A673 (cell line): ENCODE results near the gene SETD3.

ENCODE experiments used
- EZH2 ChIP-seq: fragments of 200-600 bp; sonication (generic); IDR thresholded peaks from 2 replicates; pipeline ENCODE4 v1.6.1; 2017; ENCODE audit warnings: borderline replicate concordance, low read depth, mild to moderate bottlenecking, mixed read lengths, antibody characterized with exemption, low read length; ENCODE audit not compliant: poor library complexity, severe bottlenecking
- TF ChIP-seq, protein P1 (sequence below): fragments of 300-800, 200-600 bp; sonication (generic); conservative IDR thresholded peaks from 2 replicates; pipeline ENCODE4 v1.5.1; 2017; ENCODE audit warnings: low read depth, mild to moderate bottlenecking, antibody characterized with exemption, low read length, moderate library complexity, mixed read lengths

DNA sequence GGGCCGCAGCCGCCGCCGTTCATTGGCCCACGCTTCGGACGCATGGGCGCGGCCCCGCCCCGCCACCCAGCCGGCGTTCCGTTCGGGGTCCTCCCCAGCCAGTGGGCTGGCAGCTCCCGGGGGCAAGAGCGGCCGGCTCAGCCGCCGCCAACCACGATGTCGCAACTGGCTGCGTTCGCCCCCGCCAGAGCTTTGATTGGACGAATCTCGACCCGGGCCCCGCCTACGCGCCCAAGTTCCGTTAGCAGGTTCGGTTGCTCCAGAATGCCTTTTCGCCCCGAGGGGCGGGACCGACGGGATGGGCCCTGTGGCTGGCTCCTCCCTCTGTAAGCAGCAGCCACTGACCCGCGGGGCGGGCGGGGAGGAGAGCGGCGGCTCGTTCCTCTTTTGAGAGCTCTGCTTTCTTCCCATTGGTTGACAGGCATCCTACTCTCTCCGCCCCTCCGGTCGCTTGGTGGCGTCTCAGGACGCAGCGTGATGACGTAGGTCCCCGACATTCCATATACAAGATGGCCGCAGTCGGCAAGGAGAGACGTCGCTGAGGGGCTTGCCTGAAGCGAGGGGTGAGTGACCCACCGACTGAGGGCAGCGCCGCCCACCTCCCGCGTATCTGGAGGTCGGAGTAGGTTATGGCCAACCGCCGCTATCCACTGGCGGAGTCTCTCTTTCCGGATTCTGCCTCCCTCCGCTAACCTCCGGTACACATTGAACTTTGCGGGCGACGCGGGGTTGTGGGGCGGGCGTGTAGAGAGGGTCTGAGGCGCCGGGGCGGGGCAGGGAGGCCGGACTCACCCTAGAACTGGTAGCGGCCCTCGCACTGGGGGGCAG, 472 bp upstream of the SETD3 start, which contains the start of gene CCNK:
- TF ChIP-seq, protein P1, sequence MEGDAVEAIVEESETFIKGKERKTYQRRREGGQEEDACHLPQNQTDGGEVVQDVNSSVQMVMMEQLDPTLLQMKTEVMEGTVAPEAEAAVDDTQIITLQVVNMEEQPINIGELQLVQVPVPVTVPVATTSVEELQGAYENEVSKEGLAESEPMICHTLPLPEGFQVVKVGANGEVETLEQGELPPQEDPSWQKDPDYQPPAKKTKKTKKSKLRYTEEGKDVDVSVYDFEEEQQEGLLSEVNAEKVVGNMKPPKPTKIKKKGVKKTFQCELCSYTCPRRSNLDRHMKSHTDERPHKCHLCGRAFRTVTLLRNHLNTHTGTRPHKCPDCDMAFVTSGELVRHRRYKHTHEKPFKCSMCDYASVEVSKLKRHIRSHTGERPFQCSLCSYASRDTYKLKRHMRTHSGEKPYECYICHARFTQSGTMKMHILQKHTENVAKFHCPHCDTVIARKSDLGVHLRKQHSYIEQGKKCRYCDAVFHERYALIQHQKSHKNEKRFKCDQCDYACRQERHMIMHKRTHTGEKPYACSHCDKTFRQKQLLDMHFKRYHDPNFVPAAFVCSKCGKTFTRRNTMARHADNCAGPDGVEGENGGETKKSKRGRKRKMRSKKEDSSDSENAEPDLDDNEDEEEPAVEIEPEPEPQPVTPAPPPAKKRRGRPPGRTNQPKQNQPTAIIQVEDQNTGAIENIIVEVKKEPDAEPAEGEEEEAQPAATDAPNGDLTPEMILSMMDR: no peak
- no peak for TF ChIP-seq EZH2
